GM18499 (cell line): ENCODE results near the gene TPRG1.
"Not testable (repeated sequence)": the region's sequence is repeated elsewhere in the genome, so short reads cannot be mapped to it uniquely, and the experiment has no call there.

Experiments
- ATAC-seq: cut with Tn5 transposase; IDR thresholded peaks from one replicate; pipeline ENCODE4 v1.9.1; 2021; ENCODE audit warnings: moderate number of reproducible peaks; ENCODE audit not compliant: insufficient read depth, unreplicated experiment

TPRG1 gene

GRCh38 chr3:189305412-189305811 lies 133.6 kb downstream of the TPRG1 start:
- peak; percentile 67 for ATAC-seq

GRCh38 chr3:189307963-189308362 lies 136.2 kb downstream of the TPRG1 start:
- ATAC-seq, result no peak

DNA sequence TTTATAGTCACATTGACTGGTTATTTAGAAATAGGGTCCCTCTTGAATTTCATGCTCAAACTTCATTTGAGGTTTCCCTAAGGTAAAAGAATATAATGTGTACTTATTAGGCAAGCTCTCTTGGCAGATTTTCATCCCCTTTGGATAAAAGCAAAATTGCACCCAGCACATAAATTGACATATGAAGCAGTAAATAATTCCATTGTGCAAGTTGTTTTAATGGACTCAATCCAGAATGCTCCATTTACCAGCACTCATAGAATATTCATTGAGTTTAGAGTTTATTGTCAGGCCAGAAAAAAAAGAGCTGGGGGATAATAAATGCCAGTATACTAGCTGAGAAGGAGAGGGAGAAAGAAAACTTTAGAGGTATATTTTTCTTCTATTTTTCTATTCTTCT lies 136.8 kb downstream of the TPRG1 start:
- ATAC-seq, result no peak

GRCh38 chr3:189309400-189309975 lies 137.7 kb downstream of the TPRG1 start:
- ATAC-seq, result no peak

- ATAC-seq, result no peak
Measured at GRCh38 chr3:189311521-189311920, 139.8 kb downstream of the TPRG1 start.

GRCh38 chr3:189312866-189313265 lies 141.1 kb downstream of the TPRG1 start:
- no peak for ATAC-seq

GRCh38 chr3:189316296-189317019 lies 144.7 kb downstream of the TPRG1 start:
- no peak for ATAC-seq

GRCh38 chr3:189317911-189318310 lies 146.1 kb downstream of the TPRG1 start:
- ATAC-seq, result no peak

DNA sequence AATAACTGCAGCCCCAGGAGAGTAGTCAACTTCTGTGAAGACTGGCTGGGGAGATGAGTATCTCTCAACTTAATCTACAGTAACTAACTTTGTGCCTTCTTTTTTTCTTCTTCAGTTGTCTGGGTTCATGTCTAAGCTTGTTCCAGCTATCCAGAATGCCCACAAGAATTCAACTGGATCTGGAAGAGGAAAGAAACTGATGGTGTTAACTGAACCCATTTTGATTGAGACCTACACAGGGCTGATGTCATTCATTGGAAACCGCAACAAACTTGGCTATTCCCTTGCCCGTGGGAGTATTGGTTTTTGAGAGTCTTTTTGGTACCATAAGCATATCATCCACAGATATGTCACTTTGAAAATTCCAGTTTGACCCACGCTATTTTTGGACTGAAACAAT lies 148.7 kb downstream of the TPRG1 start:
- ATAC-seq, result no peak

GRCh38 chr3:189322339-189322738 lies 150.6 kb downstream of the TPRG1 start:
- no peak for ATAC-seq

DNA sequence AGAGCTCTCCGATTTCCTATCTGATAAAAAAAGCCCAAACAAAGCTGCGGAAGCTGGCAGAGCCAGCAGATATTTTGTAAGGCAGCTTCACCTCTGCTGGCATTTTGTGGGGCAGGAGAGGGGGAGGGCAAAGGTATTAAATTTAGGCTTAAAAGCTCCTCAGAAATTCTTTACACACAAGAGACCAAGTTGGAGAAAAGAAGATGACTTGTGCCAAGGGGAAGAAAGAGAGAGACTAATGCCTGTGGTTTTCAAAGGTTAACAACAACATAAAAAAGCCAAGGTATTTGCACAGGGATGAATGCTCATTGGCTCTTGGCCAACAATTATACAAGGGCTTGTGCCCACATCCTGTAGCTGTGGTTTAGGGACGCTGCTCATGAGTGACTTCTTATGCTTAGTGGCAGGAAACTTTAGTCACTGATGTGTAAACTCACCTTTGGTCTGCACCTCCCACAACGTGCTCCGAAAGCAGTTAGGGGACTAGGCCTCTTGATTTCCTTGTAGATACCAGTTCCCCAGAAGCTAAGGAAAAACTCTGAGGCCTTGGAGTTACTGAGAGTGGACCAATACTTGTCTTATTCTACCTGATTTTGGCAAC lies 152.9 kb downstream of the TPRG1 start:
- peak; percentile 100 for ATAC-seq

DNA sequence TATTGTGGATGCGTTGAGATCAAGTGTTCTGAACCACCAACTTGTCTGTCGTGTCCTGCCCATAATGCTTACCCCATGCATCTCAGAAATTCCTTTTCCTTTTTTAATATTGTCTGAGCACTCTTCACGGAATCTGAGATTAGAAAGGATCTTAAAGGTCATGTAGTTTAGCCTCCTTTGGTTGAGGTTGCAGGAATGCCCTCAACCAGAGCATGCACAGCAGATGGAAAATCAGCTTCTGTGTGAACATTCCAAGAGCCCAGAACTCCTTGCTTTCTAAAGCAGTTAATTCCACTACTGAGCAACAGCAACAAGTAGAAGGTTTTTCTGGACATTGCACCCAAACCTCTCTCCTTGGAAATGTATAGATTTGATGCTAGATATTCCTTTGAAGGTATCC lies 153.7 kb downstream of the TPRG1 start:
- ATAC-seq, result no peak

- ATAC-seq, result not testable (repeated sequence)
Measured at GRCh38 chr3:189329630-189330029, 157.9 kb downstream of the TPRG1 start.

DNA sequence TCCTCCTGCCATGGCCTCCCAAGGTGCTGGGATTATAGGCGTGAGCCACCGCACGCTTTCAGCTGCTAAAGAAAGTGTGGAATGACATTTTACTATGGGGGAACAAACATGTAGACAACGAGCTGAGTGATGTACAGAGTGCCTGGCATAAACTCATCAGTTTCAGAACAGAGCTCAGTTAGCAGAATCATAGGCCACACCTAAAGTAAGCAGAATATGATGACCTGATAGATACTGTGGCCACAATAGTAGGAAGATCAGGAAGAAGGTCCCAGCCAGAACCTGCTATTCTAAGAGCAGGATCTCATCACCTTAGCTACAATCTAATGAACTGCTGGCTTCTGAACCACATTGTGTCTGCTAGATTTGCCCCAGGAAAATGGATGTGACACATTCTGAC lies 158.3 kb downstream of the TPRG1 start:
- ATAC-seq, result no peak

DNA sequence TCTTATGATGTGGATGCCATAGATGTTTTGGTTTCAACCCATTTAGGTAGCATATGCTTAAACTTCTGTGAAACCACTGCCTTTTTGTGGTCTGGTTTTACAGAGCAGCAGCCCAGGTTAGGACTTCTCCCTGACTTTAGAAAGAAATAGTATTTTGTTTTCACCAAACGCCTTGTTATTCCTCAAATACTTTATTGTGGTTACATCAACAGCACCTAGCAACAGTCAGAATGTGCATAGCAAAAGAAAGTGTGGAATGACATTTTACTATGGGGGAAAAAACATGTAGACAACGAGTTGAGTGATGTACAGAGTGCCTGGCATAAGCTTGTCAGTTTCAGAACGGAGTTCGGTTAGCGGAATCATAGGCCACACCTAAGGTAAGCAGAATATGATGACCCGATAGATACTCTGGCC lies 159.2 kb downstream of the TPRG1 start:
- ATAC-seq, result no peak

- ATAC-seq, result no peak
Measured at GRCh38 chr3:189334064-189334920, 162.5 kb downstream of the TPRG1 start.

DNA sequence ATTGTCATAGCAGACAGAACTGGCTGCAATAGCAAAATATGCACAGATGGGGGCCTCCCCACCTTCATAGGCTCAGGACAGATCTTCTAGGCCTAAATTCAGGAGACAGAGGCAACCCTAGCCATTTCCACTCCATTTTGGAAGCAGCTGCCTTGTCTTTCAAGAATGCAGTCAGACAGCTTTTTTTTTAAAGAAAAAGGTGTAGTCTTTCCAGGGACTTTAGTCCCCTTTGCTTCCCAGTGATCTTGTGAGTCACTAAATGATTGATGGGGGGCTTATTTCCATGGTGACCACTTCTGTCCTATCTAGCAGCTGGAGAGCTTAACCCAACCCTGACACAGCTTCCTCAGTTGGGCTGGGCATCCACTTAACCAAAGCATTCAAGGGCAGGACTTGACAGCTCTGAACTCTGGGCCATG lies 165.9 kb downstream of the TPRG1 start:
- no peak for ATAC-seq

GRCh38 chr3:189338366-189338765 lies 166.6 kb downstream of the TPRG1 start:
- ATAC-seq, result no peak

DNA sequence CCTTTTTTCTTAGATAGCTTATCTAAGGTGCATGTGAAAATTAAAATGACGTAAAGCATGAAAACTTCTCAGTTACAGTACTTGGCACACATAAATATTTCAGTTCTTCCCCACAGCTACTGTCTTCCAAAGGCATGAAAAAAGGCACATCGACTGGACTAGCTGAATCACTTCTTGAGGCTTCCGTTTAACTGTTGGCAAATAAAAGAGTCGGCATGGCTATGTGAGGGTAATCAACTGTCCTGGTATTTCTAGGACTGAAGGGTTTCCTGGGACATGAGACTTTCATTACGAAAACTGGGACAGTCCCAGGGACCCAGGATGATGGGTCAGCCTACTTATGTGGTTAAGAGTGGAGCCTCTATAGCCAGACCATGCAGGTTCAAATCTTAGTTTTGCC lies 168.2 kb downstream of the TPRG1 start:
- no peak for ATAC-seq

GRCh38 chr3:189340680-189341460 lies 169.1 kb downstream of the TPRG1 start:
- no peak for ATAC-seq
